WTC11 (cell line): Measurements from ENCODE around the gene PTPRU. TPM values are rescaled to one million over a fixed set of nuclear protein-coding genes. Genes with fewer than 3 reads are reported as not detected.

Experiments used
- ATAC-seq: fragments of 200-7000 bp; cut with Tn5 transposase; 2 replicates; pipeline ENCODE4 v1.10.0; 2021; ENCODE audit warnings: mild to moderate bottlenecking, moderate library complexity
- CTCF ChIA-PET: fragments of 300-600 bp; sonication (Branson Sonifier 250); formaldehyde crosslinking; loops from one replicate; lab custom pipeline; 2021; ENCODE audit warnings: antibody characterized with exemption; lab: Charles Lee
- POLR2A ChIA-PET: fragments of 350-600 bp; sonication (Branson Sonifier 250); formaldehyde crosslinking; loops from one replicate; lab custom pipeline; 2021; ENCODE audit warnings: antibody characterized with exemption; lab: Charles Lee
- DNase-seq: peaks from one replicate; pipeline ENCODE4 v3.0.0; 2021; ENCODE audit warnings: low spot score
- H3K27ac Mint-ChIP-seq: 2 replicates; pipeline ENCODE4 v1.8.0; 2021; ENCODE audit warnings: mixed read lengths
- H3K27me3 Mint-ChIP-seq: 2 replicates; pipeline ENCODE4 v1.8.0; 2021; ENCODE audit warnings: low read depth, mild to moderate bottlenecking, moderate library complexity, mixed read lengths
- H3K36me3 Mint-ChIP-seq: 2 replicates; pipeline ENCODE4 v1.8.0; 2021; ENCODE audit warnings: mixed read lengths
- H3K4me1 Mint-ChIP-seq: 2 replicates; pipeline ENCODE4 v1.8.0; 2022; ENCODE audit warnings: mixed read lengths
- H3K4me3 Mint-ChIP-seq: 2 replicates; pipeline ENCODE4 v1.8.0; 2021; ENCODE audit warnings: mild to moderate bottlenecking, moderate library complexity, mixed read lengths
- H3K9me3 Mint-ChIP-seq: 2 replicates; pipeline ENCODE4 v1.8.0; 2021; ENCODE audit warnings: mixed read lengths
- E2F4 ChIP-seq: sonication (generic); formaldehyde crosslinking; IDR thresholded peaks from 2 replicates; pipeline ENCODE4 v1.8.1; 2022; ENCODE audit warnings: low read depth, mild to moderate bottlenecking, moderate library complexity, missing genetic modification reagents, borderline replicate concordance
- ELF4 ChIP-seq: sonication (generic); formaldehyde crosslinking; IDR thresholded peaks from 2 replicates; pipeline ENCODE4 v1.8.1; 2022; ENCODE audit warnings: low read depth, mild to moderate bottlenecking, moderate library complexity, missing genetic modification reagents
- EMX1 ChIP-seq: fragments of 250-450 bp; sonication (Bioruptor Pico); IDR thresholded peaks from 2 replicates; pipeline ENCODE4 v1.8.0; 2021; ENCODE audit warnings: mild to moderate bottlenecking
- ESRRA ChIP-seq: sonication (generic); formaldehyde crosslinking; IDR thresholded peaks from 2 replicates; pipeline ENCODE4 v1.8.1; 2022; ENCODE audit warnings: mild to moderate bottlenecking, missing genetic modification reagents, borderline replicate concordance
- ETV6 ChIP-seq: sonication (generic); formaldehyde crosslinking; IDR thresholded peaks from 2 replicates; pipeline ENCODE4 v1.8.1; 2022; ENCODE audit warnings: mild to moderate bottlenecking, missing genetic modification reagents
- FOXP1 ChIP-seq: sonication (generic); formaldehyde crosslinking; IDR thresholded peaks from 2 replicates; pipeline ENCODE4 v1.8.0; 2022; ENCODE audit warnings: missing genetic modification reagents, mild to moderate bottlenecking, moderate library complexity, borderline replicate concordance
- NFATC4 ChIP-seq: fragments of 250-450 bp; sonication (Bioruptor Pico); IDR thresholded peaks from 2 replicates; pipeline ENCODE4 v1.9.0; 2021; ENCODE audit warnings: mild to moderate bottlenecking
- NFE2L1 ChIP-seq: sonication (generic); formaldehyde crosslinking; IDR thresholded peaks from 2 replicates; pipeline ENCODE4 v1.8.1; 2023; ENCODE audit warnings: missing genetic modification reagents
- NR2C2 ChIP-seq: sonication (generic); formaldehyde crosslinking; IDR thresholded peaks from 2 replicates; pipeline ENCODE4 v1.8.0; 2022; ENCODE audit warnings: mild to moderate bottlenecking, missing genetic modification reagents
- SP1 ChIP-seq: sonication (generic); formaldehyde crosslinking; conservative IDR thresholded peaks from 2 replicates; pipeline ENCODE4 v1.8.1; 2022; ENCODE audit warnings: missing genetic modification reagents
- TCF7 ChIP-seq: sonication (generic); formaldehyde crosslinking; IDR thresholded peaks from 2 replicates; pipeline ENCODE4 v1.8.0; 2022; ENCODE audit warnings: mild to moderate bottlenecking, low read depth, missing genetic modification reagents, moderate library complexity
- ZBTB21 ChIP-seq: sonication (generic); formaldehyde crosslinking; IDR thresholded peaks from 2 replicates; pipeline ENCODE4 v1.8.1; 2023; ENCODE audit warnings: mild to moderate bottlenecking, missing genetic modification reagents, borderline replicate concordance
- ZMAT4 ChIP-seq: fragments of 250-450 bp; sonication (Bioruptor Pico); IDR thresholded peaks from 2 replicates; pipeline ENCODE4 v1.9.0; 2021; ENCODE audit warnings: mild to moderate bottlenecking
- ZNF121 ChIP-seq: sonication (generic); formaldehyde crosslinking; IDR thresholded peaks from 2 replicates; pipeline ENCODE4 v1.8.0; 2023; ENCODE audit warnings: missing genetic modification reagents
- ZNF232 ChIP-seq: sonication (generic); formaldehyde crosslinking; IDR thresholded peaks from 2 replicates; pipeline ENCODE4 v1.8.0; 2022; ENCODE audit warnings: mild to moderate bottlenecking, missing genetic modification reagents
- ZNF263 ChIP-seq: sonication (generic); formaldehyde crosslinking; IDR thresholded peaks from 2 replicates; pipeline ENCODE4 v1.8.1; 2022; ENCODE audit warnings: low read depth, mild to moderate bottlenecking, moderate library complexity, missing genetic modification reagents
- ZNF532 ChIP-seq: fragments of 250-450 bp; sonication (Bioruptor Pico); IDR thresholded peaks from 2 replicates; pipeline ENCODE4 v1.9.0; 2021; ENCODE audit warnings: mild to moderate bottlenecking, borderline replicate concordance
- ZNF671 ChIP-seq: fragments of 250-450 bp; sonication (Bioruptor Pico); IDR thresholded peaks from 2 replicates; pipeline ENCODE4 v1.8.0; 2021; ENCODE audit warnings: mild to moderate bottlenecking
- total RNA-seq: library from RNA; stranded (reverse); gene quantifications from 3 replicates; pipeline ENCODE4 v1.2.3, GENCODE V29; 2021
- TF ChIP-seq, protein P1 (sequence below): sonication (generic); formaldehyde crosslinking; IDR thresholded peaks from 2 replicates; pipeline ENCODE4 v1.8.1; 2022; ENCODE audit warnings: low read depth, missing genetic modification reagents, borderline replicate concordance
- TF ChIP-seq, protein P2 (sequence below): sonication (generic); formaldehyde crosslinking; IDR thresholded peaks from 2 replicates; pipeline ENCODE4 v1.8.0; 2022; ENCODE audit warnings: mild to moderate bottlenecking, missing genetic modification reagents
- TF ChIP-seq, protein P3 (sequence below): sonication (generic); formaldehyde crosslinking; IDR thresholded peaks from 2 replicates; pipeline ENCODE4 v1.8.0; 2023; ENCODE audit warnings: mild to moderate bottlenecking, missing genetic modification reagents

The PTPRU gene
- total RNA-seq, 1 experiment from 2014 or later: 75.4 TPM

DNA sequence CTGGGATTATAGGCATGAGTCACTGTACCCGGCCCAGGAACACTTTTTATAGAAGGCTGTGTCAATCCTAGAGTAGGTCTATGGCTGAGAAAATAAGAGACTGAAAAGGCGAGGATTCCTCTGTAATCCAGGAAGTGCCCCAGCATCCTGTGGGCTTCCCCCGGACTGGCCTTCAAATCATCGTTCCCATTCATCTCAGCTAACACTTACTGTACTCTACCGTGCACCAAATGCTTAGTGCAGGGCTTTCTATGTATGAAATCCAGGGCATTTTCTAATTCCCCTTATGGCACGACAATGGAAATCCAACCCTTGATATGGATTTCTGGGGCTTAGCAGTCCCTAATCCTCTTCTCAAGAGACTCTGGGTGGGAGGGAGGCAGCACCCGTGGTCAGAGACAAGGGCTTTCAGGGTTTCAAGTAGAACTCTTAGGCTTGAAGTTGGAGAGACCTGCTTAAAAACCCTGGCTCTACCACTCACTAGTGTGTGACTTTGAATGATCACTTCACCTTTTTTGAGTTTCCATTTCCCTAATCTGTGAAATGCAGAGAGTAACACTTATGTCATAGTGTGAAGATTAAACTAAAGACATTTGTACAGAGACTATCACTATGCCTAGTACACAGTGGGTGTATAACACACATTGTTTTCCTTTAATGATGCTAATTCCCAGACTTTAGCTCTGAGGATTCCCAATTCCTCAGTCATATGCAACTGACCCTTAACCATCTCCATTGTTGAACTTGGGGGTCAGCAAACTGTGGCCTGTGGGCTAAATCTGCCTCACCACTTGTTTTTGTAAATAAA is 25.8 kb upstream of the PTPRU start:
- Mint-ChIP-seq H3K27ac (no peak overlapping the region), H3K36me3 (peaks cover 43% of the 10 kb centered on the region), H3K4me3 (no peak overlapping the region), H3K4me1 (no peaks in the 10 kb centered on the region), H3K9me3 (no peaks in the 10 kb centered on the region), H3K27me3 (no peaks in the 10 kb centered on the region)
- ATAC-seq: no peak
- no peak for DNase-seq
- ChIA-PET CTCF (interaction anchor here (0.7 to 0.9 kb wide), 2 partner anchors 13 to 83 kb away, joined by 3 to 5 read pairs; no protein-coding TSS in a partner anchor), POLR2A (no interaction called here)
- TF ChIP-seq ZNF671 (CRISPR knock-in tag) (no peak), ESRRA (CRISPR knock-in tag) (no peak), SP1 (CRISPR knock-in tag) (no peak)

GRCh38 chr1:29211086-29212030 is 25.0 kb upstream of the PTPRU start:
- POLR2A ChIA-PET: no interaction called here
- ATAC-seq (no peak), DNase-seq (no peak)
- Mint-ChIP-seq H3K36me3 (peaks cover 40% of the 10 kb centered on the region), H3K27me3 (no peaks in the 10 kb centered on the region), H3K27ac (no peak overlapping the region), H3K9me3 (no peaks in the 10 kb centered on the region), H3K4me3 (no peak overlapping the region), H3K4me1 (no peaks in the 10 kb centered on the region)
- CTCF ChIA-PET: interaction anchor here (1.2 kb wide), 1 partner anchor 9 kb away, joined by 6 read pairs; no protein-coding TSS in a partner anchor
- no peak for TF ChIP-seq ZBTB21 (CRISPR knock-in tag)
- no peak for TF ChIP-seq NFATC4 (CRISPR knock-in tag)
- no peak for TF ChIP-seq E2F4 (CRISPR knock-in tag)
- TF ChIP-seq ZNF232: no peak
- TF ChIP-seq, protein P1, sequence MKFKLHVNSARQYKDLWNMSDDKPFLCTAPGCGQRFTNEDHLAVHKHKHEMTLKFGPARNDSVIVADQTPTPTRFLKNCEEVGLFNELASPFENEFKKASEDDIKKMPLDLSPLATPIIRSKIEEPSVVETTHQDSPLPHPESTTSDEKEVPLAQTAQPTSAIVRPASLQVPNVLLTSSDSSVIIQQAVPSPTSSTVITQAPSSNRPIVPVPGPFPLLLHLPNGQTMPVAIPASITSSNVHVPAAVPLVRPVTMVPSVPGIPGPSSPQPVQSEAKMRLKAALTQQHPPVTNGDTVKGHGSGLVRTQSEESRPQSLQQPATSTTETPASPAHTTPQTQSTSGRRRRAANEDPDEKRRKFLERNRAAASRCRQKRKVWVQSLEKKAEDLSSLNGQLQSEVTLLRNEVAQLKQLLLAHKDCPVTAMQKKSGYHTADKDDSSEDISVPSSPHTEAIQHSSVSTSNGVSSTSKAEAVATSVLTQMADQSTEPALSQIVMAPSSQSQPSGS (CRISPR knock-in tag): no peak
- no peak for TF ChIP-seq NFE2L1 (CRISPR knock-in tag)
- no peak for TF ChIP-seq ELF4
- no peak for TF ChIP-seq NR2C2 (CRISPR knock-in tag)
- TF ChIP-seq ESRRA (CRISPR knock-in tag): no peak
- TF ChIP-seq, protein P2, sequence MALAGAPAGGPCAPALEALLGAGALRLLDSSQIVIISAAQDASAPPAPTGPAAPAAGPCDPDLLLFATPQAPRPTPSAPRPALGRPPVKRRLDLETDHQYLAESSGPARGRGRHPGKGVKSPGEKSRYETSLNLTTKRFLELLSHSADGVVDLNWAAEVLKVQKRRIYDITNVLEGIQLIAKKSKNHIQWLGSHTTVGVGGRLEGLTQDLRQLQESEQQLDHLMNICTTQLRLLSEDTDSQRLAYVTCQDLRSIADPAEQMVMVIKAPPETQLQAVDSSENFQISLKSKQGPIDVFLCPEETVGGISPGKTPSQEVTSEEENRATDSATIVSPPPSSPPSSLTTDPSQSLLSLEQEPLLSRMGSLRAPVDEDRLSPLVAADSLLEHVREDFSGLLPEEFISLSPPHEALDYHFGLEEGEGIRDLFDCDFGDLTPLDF (CRISPR knock-in tag): no peak
- TF ChIP-seq SP1 (CRISPR knock-in tag): no peak
- TF ChIP-seq ZNF263 (CRISPR knock-in tag): no peak
- TF ChIP-seq, protein P3, sequence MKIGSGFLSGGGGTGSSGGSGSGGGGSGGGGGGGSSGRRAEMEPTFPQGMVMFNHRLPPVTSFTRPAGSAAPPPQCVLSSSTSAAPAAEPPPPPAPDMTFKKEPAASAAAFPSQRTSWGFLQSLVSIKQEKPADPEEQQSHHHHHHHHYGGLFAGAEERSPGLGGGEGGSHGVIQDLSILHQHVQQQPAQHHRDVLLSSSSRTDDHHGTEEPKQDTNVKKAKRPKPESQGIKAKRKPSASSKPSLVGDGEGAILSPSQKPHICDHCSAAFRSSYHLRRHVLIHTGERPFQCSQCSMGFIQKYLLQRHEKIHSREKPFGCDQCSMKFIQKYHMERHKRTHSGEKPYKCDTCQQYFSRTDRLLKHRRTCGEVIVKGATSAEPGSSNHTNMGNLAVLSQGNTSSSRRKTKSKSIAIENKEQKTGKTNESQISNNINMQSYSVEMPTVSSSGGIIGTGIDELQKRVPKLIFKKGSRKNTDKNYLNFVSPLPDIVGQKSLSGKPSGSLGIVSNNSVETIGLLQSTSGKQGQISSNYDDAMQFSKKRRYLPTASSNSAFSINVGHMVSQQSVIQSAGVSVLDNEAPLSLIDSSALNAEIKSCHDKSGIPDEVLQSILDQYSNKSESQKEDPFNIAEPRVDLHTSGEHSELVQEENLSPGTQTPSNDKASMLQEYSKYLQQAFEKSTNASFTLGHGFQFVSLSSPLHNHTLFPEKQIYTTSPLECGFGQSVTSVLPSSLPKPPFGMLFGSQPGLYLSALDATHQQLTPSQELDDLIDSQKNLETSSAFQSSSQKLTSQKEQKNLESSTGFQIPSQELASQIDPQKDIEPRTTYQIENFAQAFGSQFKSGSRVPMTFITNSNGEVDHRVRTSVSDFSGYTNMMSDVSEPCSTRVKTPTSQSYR (CRISPR knock-in tag): no peak
- no peak for TF ChIP-seq ZNF121 (CRISPR knock-in tag)
- no peak for TF ChIP-seq FOXP1 (CRISPR knock-in tag)
- no peak for TF ChIP-seq ETV6 (CRISPR knock-in tag)
- TF ChIP-seq ZMAT4 (CRISPR knock-in tag): no peak
- TF ChIP-seq EMX1: no peak
- TF ChIP-seq TCF7 (CRISPR knock-in tag): no peak
- TF ChIP-seq ZNF532 (CRISPR knock-in tag): no peak
